H9 (cell line): ENCODE data around the gene TCF7L2. TPM values are rescaled to one million over a fixed set of nuclear protein-coding genes. Genes with fewer than 3 reads are reported as not detected.
A peak's percentile ranks its signal among the peaks of the same experiment; 100 is the strongest.

ENCODE experiments used
- DNase-seq: peaks from one replicate; pipeline ENCODE4 v3.0.0-alpha.2; 2017
- H2AFZ ChIP-seq: one replicate; pipeline ENCODE4 v1.6.1; 2013; ENCODE audit warnings: mild to moderate bottlenecking, low read length, control low read depth, moderate library complexity
- H2AK5ac ChIP-seq: 2 replicates; pipeline ENCODE4 v1.6.1; 2013; ENCODE audit warnings: low read length, control low read depth, mixed read lengths; ENCODE audit not compliant: insufficient read length
- H2BK120ac ChIP-seq: one replicate; pipeline ENCODE4 v1.6.1; 2013; ENCODE audit warnings: low read depth, mild to moderate bottlenecking, low read length, control low read depth, inconsistent platforms; ENCODE audit not compliant: poor library complexity, severe bottlenecking
- H2BK12ac ChIP-seq: 2 replicates; pipeline ENCODE4 v1.6.1; 2013; ENCODE audit warnings: low read length, control low read depth, mixed read lengths, low read depth; ENCODE audit not compliant: insufficient read length
- H2BK15ac ChIP-seq: 2 replicates; pipeline ENCODE4 v1.6.1; 2013; ENCODE audit warnings: low read depth, low read length, control low read depth
- H2BK20ac ChIP-seq: one replicate; pipeline ENCODE4 v1.6.1; 2013; ENCODE audit warnings: low read depth, mild to moderate bottlenecking, low read length, control low read depth, inconsistent platforms; ENCODE audit not compliant: poor library complexity, severe bottlenecking
- H2BK5ac ChIP-seq: 2 replicates; pipeline ENCODE4 v1.6.1; 2013; ENCODE audit warnings: low read length, control low read depth, mixed read lengths; ENCODE audit not compliant: insufficient read length
- H3K14ac ChIP-seq: 2 replicates; pipeline ENCODE4 v1.6.1; 2013; ENCODE audit warnings: low read length, control low read depth; ENCODE audit not compliant: insufficient read depth
- H3K18ac ChIP-seq: 2 replicates; pipeline ENCODE4 v1.6.1; 2013; ENCODE audit warnings: low read depth, mild to moderate bottlenecking, mixed read lengths, low read length, control low read depth; ENCODE audit not compliant: insufficient read length
- H3K23ac ChIP-seq: 2 replicates; pipeline ENCODE4 v1.6.1; 2013; ENCODE audit warnings: low read length, control low read depth, mixed read lengths, low read depth; ENCODE audit not compliant: insufficient read length
- H3K23me2 ChIP-seq: 2 replicates; pipeline ENCODE4 v1.6.1; 2013; ENCODE audit warnings: low read depth, mild to moderate bottlenecking, mixed read lengths, low read length, control low read depth; ENCODE audit not compliant: insufficient read length, poor library complexity, severe bottlenecking
- H3K27ac ChIP-seq: 2 replicates; pipeline ENCODE4 v1.5.1; 2013; ENCODE audit warnings: low read length, control low read depth, mixed read lengths, low read depth; ENCODE audit not compliant: insufficient read length
- H3K27me3 ChIP-seq: 2 replicates; pipeline ENCODE4 v1.6.1; 2013; ENCODE audit warnings: low read length, control low read depth, inconsistent platforms; ENCODE audit not compliant: insufficient read depth
- H3K4ac ChIP-seq: 2 replicates; pipeline ENCODE4 v1.6.1; 2013; ENCODE audit warnings: low read depth, mild to moderate bottlenecking, control low read depth, inconsistent platforms, low read length, moderate library complexity
- H3K4me1 ChIP-seq: 2 replicates; pipeline ENCODE4 v1.6.1; 2013; ENCODE audit warnings: low read length, control low read depth, inconsistent platforms; ENCODE audit not compliant: insufficient read depth
- H3K4me2 ChIP-seq: 2 replicates; pipeline ENCODE4 v1.6.1; 2013; ENCODE audit warnings: low read length, control low read depth, mixed read lengths; ENCODE audit not compliant: insufficient read length, insufficient read depth
- H3K56ac ChIP-seq: 2 replicates; pipeline ENCODE4 v1.6.1; 2013; ENCODE audit warnings: low read depth, mild to moderate bottlenecking, mixed read lengths, low read length, control low read depth; ENCODE audit not compliant: insufficient read length
- H3K79me1 ChIP-seq: 2 replicates; pipeline ENCODE4 v1.6.1; 2013; ENCODE audit warnings: low read depth, mild to moderate bottlenecking, moderate library complexity, low read length, control low read depth, inconsistent platforms; ENCODE audit not compliant: insufficient read depth, poor library complexity, severe bottlenecking
- H3K79me2 ChIP-seq: 2 replicates; pipeline ENCODE4 v1.6.1; 2013; ENCODE audit warnings: low read length, control low read depth, inconsistent platforms; ENCODE audit not compliant: insufficient read depth
- H3K9ac ChIP-seq: 2 replicates; pipeline ENCODE4 v1.6.1; 2013; ENCODE audit warnings: low read length, control low read depth, mixed read lengths; ENCODE audit not compliant: insufficient read length; ENCODE audit errors: extremely low read depth
- H3K9me3 ChIP-seq: one replicate; pipeline ENCODE4 v1.6.1; 2013; ENCODE audit warnings: low read depth, low read length, inconsistent platforms; ENCODE audit not compliant: control insufficient read depth
- H3T11ph ChIP-seq: one replicate; pipeline ENCODE4 v1.6.1; 2013; ENCODE audit warnings: mild to moderate bottlenecking, low read length, control low read depth, inconsistent platforms
- H4K20me1 ChIP-seq: one replicate; pipeline ENCODE4 v1.6.1; 2013; ENCODE audit not compliant: control insufficient read depth, insufficient read length, insufficient read depth
- H4K5ac ChIP-seq: 2 replicates; pipeline ENCODE4 v1.6.1; 2013; ENCODE audit warnings: low read depth, mild to moderate bottlenecking, mixed read lengths, low read length, control low read depth; ENCODE audit not compliant: insufficient read length
- H4K8ac ChIP-seq: replicated peaks from 2 replicates; pipeline ENCODE4 v1.6.1; 2013; ENCODE audit warnings: low read length, control low read depth, mixed read lengths, low read depth; ENCODE audit not compliant: insufficient read length
- H4K91ac ChIP-seq: 2 replicates; pipeline ENCODE4 v1.6.1; 2013; ENCODE audit warnings: low read depth, mild to moderate bottlenecking, moderate library complexity, mixed read lengths, low read length, control low read depth; ENCODE audit not compliant: insufficient read length
- H3K27ac Mint-ChIP-seq, 3 experiments: 2 replicates in 2 of 3; 3 replicates in 1 of 3; pipeline ENCODE4 v1.8.0; 2020 to 2021; ENCODE audit warnings: mixed read lengths in 3 of 3, mild to moderate bottlenecking in 1 of 3, moderate library complexity in 1 of 3
- H3K27me3 Mint-ChIP-seq: 2 replicates; pipeline ENCODE4 v1.8.0; 2021; ENCODE audit warnings: low read depth, mild to moderate bottlenecking, moderate library complexity, mixed read lengths
- H3K36me3 Mint-ChIP-seq, 3 experiments: 2 replicates in 2 of 3; 3 replicates in 1 of 3; pipeline ENCODE4 v1.8.0; 2020 to 2021; ENCODE audit warnings: low read depth in 3 of 3, mixed read lengths in 3 of 3; ENCODE audit not compliant: insufficient read depth in 1 of 3
- H3K4me1 Mint-ChIP-seq, 2 experiments: 2 replicates each; pipeline ENCODE4 v1.8.0; 2020; ENCODE audit warnings: mixed read lengths in 2 of 2
- H3K4me3 Mint-ChIP-seq, 2 experiments: 2 replicates in 1 of 2; 3 replicates in 1 of 2; pipeline ENCODE4 v1.8.0; 2020 to 2021; ENCODE audit warnings: mild to moderate bottlenecking in 2 of 2, mixed read lengths in 2 of 2, moderate library complexity in 1 of 2
- H3K9me3 Mint-ChIP-seq, 2 experiments: 2 replicates in 1 of 2; 3 replicates in 1 of 2; pipeline ENCODE4 v1.8.0; 2020; ENCODE audit warnings: mild to moderate bottlenecking in 2 of 2, mixed read lengths in 2 of 2, moderate library complexity in 1 of 2
- CTCF ChIP-seq: fragments of 200-600 bp; sonication (generic); conservative IDR thresholded peaks from 3 replicates; pipeline ENCODE4 v1.8.0; 2021; ENCODE audit warnings: antibody characterized with exemption, mild to moderate bottlenecking
- WGBS: extraction: QIAGEN DNeasy Blood & Tissue Kit; methylation state at CpG from one replicate; pipeline ENCODE4 v1.1.7; 2013; ENCODE audit warnings: missing lambda C conversion rate, low lambda C conversion rate, mixed read lengths; ENCODE audit not compliant: insufficient read length; ENCODE audit errors: extremely low coverage; 5-methylcytosine and 5-hydroxymethylcytosine counted together
- total RNA-seq: library from RNA; stranded (reverse); gene quantifications from 2 replicates; pipeline ENCODE4 v1.2.1, GENCODE V29; 2021

The TCF7L2 gene
- total RNA-seq, 1 experiment from 2014 or later, result 71.1 TPM

- no peak overlapping the region for H2BK20ac ChIP-seq
- H2BK120ac ChIP-seq, result no peak overlapping the region
- H3K23me2 ChIP-seq, result no peaks in the 10 kb centered on the region
- no peak overlapping the region for H3K4me2 ChIP-seq
- peaks cover 14% of the 10 kb centered on the region for H3K79me1 ChIP-seq
- no peak overlapping the region for H3K14ac ChIP-seq
- no peak overlapping the region for H3K9ac ChIP-seq
- no peak for DNase-seq
- H3K4ac ChIP-seq, result no peak overlapping the region
- H2BK12ac ChIP-seq, result no peak overlapping the region
- WGBS, result no CpG with 5 or more reads among the region's 10 CpGs
- no peak overlapping the region for H3K27ac ChIP-seq
- H3K79me2 ChIP-seq, result peaks cover 21% of the 10 kb centered on the region; the same call in 1 of the 2 replicates
- no peak overlapping the region for H2BK5ac ChIP-seq
- H2AFZ ChIP-seq, result no peak overlapping the region
- Mint-ChIP-seq H3K36me3 (peaks cover 27 to 39% (median 35%) of the 10 kb centered on the region in 3 experiments), H3K27ac (peak overlapping the region in 2 of 3 experiments; percentile 13 to 87; a peak in 3 of 7 replicates), H3K27me3 (no peaks in the 10 kb centered on the region), H3K4me3 (no peak overlapping the region; a peak in 1 of 5 replicates), H3K4me1 (peaks cover 77 to 80% of the 10 kb centered on the region in 2 experiments), H3K9me3 (no peaks in the 10 kb centered on the region)
- H3K4me1 ChIP-seq, result peaks cover 16% of the 10 kb centered on the region; the same call in 1 of the 2 replicates
- no peak overlapping the region for H2AK5ac ChIP-seq
- no peak overlapping the region for H3K23ac ChIP-seq
- H4K20me1 ChIP-seq, result no peaks in the 10 kb centered on the region
- H3K18ac ChIP-seq, result no peak overlapping the region
- H3T11ph ChIP-seq, result no peak overlapping the region
- no peak overlapping the region for H4K5ac ChIP-seq
- H3K27me3 ChIP-seq, result no peaks in the 10 kb centered on the region
- H4K91ac ChIP-seq, result no peak overlapping the region
- no peak for TF ChIP-seq CTCF
- H4K8ac ChIP-seq, result no peak overlapping the region
- H3K56ac ChIP-seq, result no peak overlapping the region
- H2BK15ac ChIP-seq, result no peak overlapping the region
- H3K9me3 ChIP-seq, result no peaks in the 10 kb centered on the region
These were observed 95.4 kb downstream of the TCF7L2 start for GRCh38 chr10:113045147-113046055.
